GM19099 (cell line): ENCODE results near the gene RAPGEF5.

ENCODE experiments used
- POLR2A ChIP-seq: IDR thresholded peaks from 3 replicates; pipeline ENCODE4 v1.6.1; 2011; ENCODE audit warnings: low read depth; ENCODE audit not compliant: insufficient read length; ENCODE audit errors: extremely low read depth

The RAPGEF5 gene, protein sequence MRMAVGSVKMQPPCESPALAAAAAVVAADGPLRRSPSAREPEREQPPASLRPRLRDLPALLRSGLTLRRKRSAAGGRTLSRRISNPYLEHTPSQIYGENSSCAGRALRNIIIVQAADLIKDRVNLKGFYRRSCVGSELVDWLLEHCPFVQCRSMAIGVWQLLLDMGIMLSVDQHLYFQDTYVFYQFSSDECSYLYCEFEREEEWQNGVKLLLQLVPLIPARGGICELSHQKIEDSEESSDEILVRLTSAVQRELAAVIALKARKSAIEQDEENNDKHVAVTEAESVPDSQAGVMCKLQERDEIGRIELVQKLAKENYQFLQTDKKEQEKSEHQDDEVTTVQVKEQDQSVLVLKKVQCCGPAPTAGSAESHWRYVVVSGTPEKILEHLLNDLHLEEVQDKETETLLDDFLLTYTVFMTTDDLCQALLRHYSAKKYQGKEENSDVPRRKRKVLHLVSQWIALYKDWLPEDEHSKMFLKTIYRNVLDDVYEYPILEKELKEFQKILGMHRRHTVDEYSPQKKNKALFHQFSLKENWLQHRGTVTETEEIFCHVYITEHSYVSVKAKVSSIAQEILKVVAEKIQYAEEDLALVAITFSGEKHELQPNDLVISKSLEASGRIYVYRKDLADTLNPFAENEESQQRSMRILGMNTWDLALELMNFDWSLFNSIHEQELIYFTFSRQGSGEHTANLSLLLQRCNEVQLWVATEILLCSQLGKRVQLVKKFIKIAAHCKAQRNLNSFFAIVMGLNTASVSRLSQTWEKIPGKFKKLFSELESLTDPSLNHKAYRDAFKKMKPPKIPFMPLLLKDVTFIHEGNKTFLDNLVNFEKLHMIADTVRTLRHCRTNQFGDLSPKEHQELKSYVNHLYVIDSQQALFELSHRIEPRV

DNA sequence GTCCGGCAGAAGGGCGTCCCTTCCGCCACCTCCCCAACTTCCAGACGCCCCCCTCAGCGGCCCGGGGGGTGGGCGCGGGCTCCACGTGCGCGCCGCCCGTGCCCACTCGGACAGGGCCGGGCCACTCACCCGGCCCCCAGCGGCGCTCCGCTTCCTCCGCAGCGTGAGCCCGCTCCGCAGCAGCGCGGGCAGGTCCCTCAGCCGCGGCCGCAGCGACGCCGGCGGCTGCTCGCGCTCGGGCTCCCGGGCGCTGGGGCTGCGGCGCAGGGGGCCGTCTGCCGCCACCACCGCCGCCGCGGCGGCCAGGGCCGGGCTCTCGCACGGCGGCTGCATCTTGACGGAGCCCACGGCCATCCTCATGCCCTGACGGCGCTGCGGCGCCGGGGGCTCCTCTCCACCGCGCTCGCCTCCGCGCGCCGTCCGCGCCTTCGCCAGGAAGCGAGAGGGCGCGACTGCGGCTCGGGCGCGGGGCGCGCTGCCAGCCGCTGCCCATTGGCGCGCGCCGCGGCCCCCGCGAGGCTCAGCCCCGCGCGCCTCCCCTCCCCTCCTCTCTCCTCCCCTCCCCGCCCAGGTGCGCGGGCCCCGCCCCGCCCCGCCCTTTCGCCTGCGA is at the start of gene RAPGEF5:
Gene RAPGEF5 (minus strand): TSS at position 454 of the 610 bp plus-strand sequence. CDS start 94 bp downstream, at position 360.
- peak; percentile 64 for TF ChIP-seq POLR2A

DNA sequence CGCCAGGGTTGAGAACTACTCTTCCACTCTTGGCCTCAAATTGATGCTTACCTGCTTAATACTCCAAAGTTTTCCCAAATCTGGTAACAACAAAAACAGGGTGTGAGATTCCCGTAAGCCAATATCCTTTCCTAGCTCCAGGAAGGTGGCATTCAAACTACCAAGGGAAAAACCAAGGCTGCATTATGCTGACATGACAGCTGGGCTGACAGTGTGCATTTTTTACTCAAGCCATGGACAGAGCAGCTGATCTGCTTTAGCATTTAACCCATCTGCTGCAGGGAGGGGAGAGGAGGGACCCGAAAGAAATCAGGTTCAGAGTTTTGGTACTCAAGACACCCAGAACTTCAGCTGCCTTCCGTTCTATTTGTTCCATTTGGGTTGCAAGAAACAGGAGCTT is 49.8 kb upstream of the RAPGEF5 start:
- TF ChIP-seq POLR2A = no peak

DNA sequence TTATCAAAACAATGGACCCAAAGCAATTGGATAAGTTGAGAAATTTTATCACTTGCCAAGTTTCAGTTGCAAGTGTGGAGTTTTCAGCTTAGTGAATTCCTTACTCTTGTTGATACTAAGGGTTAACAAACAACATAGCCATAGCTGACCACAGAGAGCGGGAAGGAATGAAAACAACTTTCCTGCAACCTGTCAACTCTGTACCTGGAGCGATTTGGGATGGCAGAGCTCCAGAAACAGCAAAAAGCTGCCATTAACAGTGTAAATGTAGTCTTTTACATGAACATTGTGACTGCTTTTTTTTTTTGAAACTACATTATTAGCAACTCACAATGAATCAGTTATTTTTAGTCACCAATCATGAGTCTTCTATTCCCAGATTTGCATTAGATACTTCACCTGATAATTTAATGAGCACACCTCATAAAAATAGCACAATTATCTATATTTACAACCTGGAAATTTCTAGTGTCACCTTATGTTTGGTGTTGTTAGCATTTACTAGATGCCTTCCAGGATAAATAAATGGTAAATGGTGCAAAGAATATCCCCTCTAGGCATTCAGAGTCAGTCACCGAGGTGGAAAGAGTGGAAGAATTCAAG is 47.6 kb upstream of the RAPGEF5 start:
- no peak for TF ChIP-seq POLR2A

DNA sequence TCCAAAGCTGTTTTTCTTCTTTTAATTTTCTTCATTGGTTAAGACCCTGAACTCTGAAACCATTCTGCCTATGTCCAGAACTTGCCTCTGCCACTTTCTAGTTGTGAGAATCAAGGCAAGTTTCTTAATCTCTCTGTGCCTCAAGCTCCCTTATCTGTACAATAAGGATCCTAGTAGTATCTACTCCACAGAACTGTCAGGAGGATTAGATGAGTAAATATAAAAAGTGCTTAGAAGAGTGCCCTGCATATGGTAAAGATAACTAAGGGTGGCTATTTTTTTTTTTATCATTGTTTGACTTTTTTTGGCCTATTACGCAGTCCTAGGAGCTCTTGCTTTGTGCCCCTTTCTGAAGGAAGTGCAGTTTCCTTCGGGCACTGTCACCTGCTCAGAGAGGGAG is 46.4 kb upstream of the RAPGEF5 start:
- no peak for TF ChIP-seq POLR2A

DNA sequence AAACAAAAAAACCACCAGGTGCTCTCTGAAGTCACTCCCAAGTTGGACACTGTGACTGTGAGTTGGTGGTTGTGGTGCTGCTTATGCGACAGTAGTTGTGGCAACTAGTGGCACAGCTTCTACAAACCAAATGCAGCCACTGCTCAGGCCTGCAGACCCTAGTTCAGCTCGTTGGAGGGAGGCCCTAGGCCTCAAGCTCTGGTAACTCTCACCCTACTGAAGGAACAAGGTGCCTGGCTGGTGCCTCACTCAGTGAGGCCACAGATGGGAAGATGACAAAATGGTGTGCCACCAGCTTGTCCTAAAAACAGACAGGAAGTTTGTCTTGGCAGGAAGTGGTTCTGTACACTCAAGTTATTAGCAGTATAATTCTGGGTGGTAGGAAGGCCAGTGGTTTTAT is 45.3 kb upstream of the RAPGEF5 start:
- no peak for TF ChIP-seq POLR2A

DNA sequence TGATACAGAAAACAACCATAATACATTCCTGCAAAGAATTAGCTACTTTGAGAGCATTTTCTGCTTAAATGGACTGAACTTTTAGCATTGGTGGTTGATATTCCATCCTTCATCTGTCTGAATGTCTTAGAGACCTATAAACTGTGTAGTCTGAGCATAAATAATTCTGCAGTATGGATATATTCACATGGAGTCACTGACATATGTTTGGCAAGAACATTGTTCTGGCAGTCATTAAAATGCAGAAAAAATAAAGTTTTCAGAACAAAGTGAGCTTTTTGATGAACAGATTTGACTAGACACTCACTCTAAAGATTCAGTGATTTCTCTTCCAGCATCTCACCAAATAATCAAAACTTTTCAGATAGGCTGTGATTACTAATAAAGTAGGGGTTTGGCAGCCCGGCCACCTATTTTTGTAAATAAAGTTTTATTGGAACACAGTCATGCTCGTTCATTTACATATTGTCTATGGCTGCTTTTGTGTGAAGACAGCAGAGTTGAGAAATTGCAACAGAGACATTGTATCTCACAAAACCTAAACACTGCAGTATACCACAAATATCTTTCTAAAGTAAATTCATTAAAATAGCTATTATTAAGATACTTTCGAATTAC is 44.1 kb upstream of the RAPGEF5 start:
- TF ChIP-seq POLR2A = no peak

DNA sequence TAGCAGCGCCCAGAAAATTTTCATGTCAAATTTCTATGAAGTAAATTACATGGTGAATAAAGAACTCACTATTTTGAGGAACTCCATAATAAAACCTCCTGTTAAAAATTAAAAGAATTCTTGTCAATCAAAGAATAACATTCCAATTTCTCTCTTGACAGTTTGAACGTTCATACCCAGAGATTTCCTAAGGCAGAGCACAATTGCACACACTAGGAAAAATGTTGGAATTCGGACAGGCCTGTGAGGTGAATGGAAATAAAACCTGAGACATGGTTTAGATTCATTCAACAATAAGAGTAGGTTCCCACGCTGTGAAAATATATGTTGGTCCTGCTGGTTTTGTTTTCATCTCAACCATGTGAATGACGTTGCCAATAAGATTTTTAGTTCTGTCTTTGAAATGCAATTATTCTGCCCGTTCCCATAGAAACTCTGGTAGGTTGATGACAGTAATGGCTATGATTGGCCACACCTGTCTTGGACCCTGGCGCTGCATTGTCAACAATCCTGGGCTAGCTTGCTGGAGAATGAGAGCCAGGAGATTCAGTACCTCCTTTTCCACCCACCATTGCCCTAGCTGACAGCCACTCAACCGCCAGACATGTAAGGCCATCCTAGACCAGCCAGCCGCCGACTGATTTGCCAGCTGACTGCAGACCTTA is 43.3 kb upstream of the RAPGEF5 start:
- TF ChIP-seq POLR2A = no peak

DNA sequence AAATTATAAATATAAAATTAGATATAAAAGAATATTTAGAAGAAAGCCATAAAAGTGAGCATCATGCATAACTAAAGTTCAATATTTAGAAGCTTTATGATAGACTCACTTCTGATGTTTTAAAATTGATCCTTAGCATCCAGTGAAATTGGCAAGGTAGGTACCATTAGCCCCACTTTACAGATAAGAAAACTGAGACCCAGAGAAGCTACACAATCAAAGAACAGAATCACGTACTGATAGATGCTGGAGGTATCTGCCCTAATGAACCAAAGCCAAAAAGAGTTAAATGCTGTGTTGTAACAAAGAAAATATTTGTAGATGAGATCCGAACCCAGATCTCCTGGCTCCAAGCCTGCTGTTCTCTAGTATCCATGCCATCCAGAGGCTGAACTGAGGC is 42.6 kb upstream of the RAPGEF5 start:
- no peak for TF ChIP-seq POLR2A

DNA sequence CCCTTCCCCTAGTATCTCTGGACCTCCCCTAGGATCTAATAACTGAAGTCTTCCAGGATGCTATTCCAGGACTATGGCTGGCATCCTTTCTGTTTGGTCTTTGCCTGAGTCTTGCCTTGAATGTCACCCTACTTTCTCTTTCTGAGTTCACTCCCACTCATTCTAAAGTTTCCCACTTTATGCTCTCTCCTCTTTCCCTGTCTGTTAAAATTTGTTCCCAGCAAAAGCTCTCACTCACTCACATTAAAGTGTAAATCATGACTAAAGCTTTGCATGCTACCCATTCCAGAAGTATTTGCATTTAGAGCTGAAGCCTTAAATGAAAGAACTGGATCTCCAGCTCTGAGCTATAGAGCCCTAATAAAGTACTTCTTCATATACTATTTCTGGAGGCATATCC is 42.1 kb upstream of the RAPGEF5 start:
- no peak for TF ChIP-seq POLR2A

DNA sequence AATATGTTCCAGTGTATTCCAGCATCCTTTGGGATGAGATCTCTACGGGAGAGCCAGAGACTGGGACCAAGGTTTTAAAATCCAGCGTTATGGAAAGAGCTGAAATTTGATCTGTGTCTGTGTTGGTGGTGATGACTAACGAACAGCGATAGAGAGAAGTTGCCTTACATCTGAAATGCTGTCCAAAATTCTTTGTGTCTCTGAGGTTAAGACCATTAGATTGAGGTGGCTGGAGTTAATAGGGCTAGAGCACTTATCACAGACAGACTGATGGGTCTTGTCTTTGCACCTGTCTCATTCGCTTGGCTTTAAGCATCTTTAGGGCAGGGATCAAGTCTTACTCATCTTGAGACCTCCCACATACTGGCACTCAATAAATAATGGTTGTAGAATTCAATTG is 41.0 kb upstream of the RAPGEF5 start:
- TF ChIP-seq POLR2A = no peak

DNA sequence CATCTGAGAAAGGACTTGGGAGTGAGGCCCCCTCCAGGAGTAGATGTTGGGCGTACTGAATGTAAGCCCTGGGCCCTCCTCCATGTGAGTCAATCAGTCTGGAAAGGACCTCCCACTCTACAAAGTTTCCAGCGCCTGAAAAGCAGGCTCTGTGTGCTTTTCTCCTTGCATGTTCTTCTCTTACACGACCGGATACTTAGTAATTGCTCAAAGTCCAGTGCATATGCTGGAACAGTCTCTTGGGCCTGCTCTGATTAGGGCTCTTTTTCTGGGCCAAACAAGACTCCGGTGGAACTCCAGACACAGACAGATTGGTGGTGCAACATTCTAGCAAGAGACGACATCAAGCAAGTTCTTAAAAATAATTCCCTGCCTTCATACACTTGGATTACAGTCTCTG is 38.3 kb upstream of the RAPGEF5 start:
- TF ChIP-seq POLR2A = no peak

DNA sequence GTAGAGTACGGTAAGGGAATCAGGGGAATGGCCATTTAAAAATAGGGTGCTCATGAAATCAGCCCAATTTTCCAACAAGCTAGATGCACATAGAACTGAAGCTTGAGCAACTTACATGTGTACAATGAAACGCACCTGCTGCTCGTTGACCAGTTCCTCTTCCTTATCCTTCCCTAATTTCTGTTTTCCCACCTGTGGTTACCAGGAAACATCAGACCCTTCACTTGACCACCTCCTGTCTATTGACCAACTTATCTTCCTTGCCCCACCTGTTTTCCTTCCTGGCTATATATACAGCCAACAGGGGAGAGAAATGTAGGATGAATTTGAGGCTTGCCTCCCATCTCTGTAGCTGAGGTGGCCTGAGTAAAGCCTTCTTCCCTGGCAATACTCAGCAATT is 37.8 kb upstream of the RAPGEF5 start:
- no peak for TF ChIP-seq POLR2A

DNA sequence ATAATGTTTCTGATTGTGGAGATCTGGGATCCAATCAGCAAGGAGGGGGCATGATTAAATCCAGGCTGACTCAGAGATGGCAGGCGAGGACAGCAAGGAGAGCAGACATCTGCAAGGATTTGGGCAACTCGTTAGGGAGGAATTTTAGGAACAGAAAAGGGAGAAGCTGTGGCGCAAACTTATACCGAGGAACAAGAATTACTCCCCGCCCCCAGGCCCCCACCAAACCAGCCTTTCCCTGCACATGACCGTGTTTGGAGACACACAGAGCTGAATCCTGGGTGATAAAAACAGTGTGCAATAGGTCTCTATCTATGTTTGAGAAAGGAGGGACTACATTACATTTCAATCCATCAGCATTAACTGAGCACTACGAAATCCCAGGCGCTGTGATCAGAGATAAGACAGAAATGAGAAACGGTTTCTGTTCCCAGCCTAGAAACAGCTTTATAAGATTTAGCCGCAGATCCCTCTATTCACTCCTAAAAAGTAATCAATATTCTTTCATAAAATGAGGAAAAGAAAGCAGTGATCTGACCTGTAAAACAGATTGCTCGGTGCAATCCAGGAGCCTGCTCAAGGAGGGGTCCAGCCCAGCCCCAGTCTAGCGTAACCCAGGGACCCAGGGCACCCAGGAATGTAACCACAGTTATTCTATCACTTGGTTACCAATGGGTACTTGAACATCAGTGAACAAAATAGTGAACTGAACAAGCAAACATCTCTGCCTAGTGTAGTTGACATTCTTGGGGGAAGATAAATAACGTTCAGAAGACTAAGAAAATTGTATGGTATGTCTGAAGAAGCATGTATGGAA is 37.2 kb upstream of the RAPGEF5 start:
- no peak for TF ChIP-seq POLR2A
